Nephron (organoid): Measurements from ENCODE around the gene TAF8.

ENCODE experiments used
- H3K27ac Mint-ChIP-seq, 3 experiments: 2 replicates each; pipeline ENCODE4 v1.8.0; 2020; ENCODE audit warnings: mixed read lengths in 3 of 3, mild to moderate bottlenecking in 2 of 3, moderate library complexity in 1 of 3
- H3K27me3 Mint-ChIP-seq: 2 replicates; pipeline ENCODE4 v1.8.0; 2021; ENCODE audit warnings: low read depth, mild to moderate bottlenecking, moderate library complexity, mixed read lengths
- H3K36me3 Mint-ChIP-seq: 2 replicates; pipeline ENCODE4 v1.8.0; 2020; ENCODE audit warnings: low read depth, mixed read lengths
- H3K4me1 Mint-ChIP-seq: 2 replicates; pipeline ENCODE4 v1.8.0; 2020; ENCODE audit warnings: mixed read lengths
- H3K4me3 Mint-ChIP-seq, 3 experiments: 2 replicates each; pipeline ENCODE4 v1.8.0; 2020; ENCODE audit warnings: mild to moderate bottlenecking in 3 of 3, mixed read lengths in 3 of 3, moderate library complexity in 2 of 3
- H3K9me3 Mint-ChIP-seq: 2 replicates; pipeline ENCODE4 v1.8.0; 2020; ENCODE audit warnings: mixed read lengths
- TF ChIP-seq, protein P1 (sequence below), 3 experiments: fragments of 200-600 bp; sonication (generic); IDR thresholded peaks; one replicate each; pipeline ENCODE4 v1.5.0; 2021; ENCODE audit warnings: antibody characterized with exemption in 3 of 3; ENCODE audit not compliant: unreplicated experiment in 3 of 3

TAF8 gene

DNA sequence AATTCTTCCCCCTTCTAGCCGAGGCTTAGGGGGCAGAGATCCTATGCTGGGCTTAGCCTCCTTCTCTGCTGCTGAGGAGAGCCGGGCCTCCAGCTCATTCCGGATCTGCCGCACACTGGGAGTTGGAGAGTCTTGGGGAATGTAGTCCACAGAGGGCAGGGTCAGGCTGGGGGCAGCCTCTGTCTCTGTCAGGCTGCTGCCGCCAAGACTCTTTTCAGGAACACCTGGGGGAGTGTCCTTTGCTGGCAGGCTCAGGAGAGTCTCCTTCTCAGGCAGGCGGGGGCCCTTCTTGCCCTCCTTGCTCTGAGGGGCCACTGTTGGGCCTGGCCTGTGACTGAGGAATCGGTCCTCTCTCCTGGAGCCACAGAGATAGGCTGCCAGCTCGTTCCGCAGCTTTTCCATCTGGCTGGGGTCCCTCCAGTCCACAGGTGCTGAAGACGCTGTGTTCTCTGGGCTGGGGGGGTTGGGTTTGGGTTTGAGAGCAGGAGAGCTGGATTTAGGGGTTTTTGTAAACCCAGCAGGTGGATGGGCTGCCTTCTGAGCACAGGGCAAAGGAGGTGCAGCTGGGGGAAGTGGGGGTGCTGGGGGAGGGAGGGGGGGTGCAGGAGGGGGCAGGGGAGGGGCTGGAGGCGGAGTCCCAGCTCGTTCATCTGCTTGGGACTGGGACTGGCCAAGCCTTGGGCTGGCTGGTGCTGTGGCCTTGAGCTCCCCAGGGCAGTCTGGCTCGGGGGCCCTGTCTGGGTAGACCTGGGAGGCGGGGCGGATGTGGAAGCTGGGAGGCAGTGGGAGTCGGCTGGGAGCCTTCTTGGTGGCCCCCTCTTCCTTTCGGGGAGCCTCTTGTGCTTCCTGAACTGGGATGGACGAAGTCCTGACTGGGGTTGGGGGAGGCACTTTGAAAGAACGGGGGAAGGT is 56.0 kb downstream of the TAF8 start:
- H3K27me3 Mint-ChIP-seq = peaks cover 17% of the 10 kb centered on the region
- H3K36me3 Mint-ChIP-seq = no peaks in the 10 kb centered on the region
- H3K9me3 Mint-ChIP-seq = no peaks in the 10 kb centered on the region
- TF ChIP-seq, protein P1, sequence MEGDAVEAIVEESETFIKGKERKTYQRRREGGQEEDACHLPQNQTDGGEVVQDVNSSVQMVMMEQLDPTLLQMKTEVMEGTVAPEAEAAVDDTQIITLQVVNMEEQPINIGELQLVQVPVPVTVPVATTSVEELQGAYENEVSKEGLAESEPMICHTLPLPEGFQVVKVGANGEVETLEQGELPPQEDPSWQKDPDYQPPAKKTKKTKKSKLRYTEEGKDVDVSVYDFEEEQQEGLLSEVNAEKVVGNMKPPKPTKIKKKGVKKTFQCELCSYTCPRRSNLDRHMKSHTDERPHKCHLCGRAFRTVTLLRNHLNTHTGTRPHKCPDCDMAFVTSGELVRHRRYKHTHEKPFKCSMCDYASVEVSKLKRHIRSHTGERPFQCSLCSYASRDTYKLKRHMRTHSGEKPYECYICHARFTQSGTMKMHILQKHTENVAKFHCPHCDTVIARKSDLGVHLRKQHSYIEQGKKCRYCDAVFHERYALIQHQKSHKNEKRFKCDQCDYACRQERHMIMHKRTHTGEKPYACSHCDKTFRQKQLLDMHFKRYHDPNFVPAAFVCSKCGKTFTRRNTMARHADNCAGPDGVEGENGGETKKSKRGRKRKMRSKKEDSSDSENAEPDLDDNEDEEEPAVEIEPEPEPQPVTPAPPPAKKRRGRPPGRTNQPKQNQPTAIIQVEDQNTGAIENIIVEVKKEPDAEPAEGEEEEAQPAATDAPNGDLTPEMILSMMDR (IDR thresholded peaks at IDR 0.05; ENCODE audit: unreplicated experiment in 3 of 3) = no peak
- H3K4me3 Mint-ChIP-seq = peak overlapping the region; percentile 42 to 50 (median 44)
- H3K27ac Mint-ChIP-seq = peak overlapping the region; percentile 46 to 81 (median 63)
- H3K4me1 Mint-ChIP-seq = peaks cover 7% of the 10 kb centered on the region

DNA sequence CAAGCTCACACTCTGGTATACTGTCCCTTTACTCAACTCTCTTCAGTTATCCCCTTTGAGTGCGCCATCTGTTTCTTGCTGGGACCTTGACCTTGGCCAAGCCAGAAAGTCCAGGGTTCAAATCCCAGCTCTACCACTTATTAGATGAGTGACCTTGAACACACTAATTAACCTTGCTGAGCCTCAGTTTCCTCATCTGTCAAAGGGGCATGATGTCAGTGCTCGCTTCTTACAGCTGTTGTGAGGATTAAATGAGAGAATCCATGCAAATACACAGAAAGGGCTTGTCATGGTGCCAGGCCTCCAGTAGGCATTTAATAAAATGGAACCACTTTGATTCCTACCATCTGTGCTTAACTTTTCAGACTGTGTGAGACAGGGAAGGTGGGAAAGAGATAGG is 57.7 kb downstream of the TAF8 start:
- H3K4me3 Mint-ChIP-seq = no peak overlapping the region
- no peaks in the 10 kb centered on the region for H3K36me3 Mint-ChIP-seq
- H3K4me1 Mint-ChIP-seq = peaks cover 7% of the 10 kb centered on the region
- H3K9me3 Mint-ChIP-seq = no peaks in the 10 kb centered on the region
- H3K27ac Mint-ChIP-seq = no peak overlapping the region
- TF ChIP-seq, protein P1 (IDR thresholded peaks at IDR 0.05; ENCODE audit: unreplicated experiment in 3 of 3) = no peak
- peaks cover 22% of the 10 kb centered on the region for H3K27me3 Mint-ChIP-seq

DNA sequence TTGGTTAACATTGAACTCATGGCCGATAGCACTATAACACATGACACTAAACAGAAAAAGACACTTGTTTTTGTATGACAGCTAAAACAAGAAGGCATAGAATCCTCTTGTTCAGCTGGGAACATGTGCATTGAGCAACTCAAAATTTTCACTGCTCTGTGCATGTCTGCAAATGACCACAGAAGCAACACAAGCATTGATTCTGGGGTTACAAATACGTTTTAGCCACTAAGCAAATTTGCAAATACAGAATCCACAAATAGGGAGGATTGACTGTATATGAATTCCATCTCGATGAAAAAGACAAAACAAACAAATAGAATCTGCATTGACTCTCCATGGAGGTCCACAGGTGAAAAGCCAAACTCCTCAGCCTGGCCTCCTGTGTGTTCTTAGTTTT is 60.4 kb downstream of the TAF8 start:
- peaks cover 6% of the 10 kb centered on the region for H3K4me1 Mint-ChIP-seq
- H3K27ac Mint-ChIP-seq = no peak overlapping the region
- H3K9me3 Mint-ChIP-seq = no peaks in the 10 kb centered on the region
- H3K4me3 Mint-ChIP-seq = no peak overlapping the region
- peaks cover 15% of the 10 kb centered on the region for H3K27me3 Mint-ChIP-seq
- no peaks in the 10 kb centered on the region for H3K36me3 Mint-ChIP-seq
- TF ChIP-seq, protein P1 (IDR thresholded peaks at IDR 0.05; ENCODE audit: unreplicated experiment in 3 of 3) = no peak

DNA sequence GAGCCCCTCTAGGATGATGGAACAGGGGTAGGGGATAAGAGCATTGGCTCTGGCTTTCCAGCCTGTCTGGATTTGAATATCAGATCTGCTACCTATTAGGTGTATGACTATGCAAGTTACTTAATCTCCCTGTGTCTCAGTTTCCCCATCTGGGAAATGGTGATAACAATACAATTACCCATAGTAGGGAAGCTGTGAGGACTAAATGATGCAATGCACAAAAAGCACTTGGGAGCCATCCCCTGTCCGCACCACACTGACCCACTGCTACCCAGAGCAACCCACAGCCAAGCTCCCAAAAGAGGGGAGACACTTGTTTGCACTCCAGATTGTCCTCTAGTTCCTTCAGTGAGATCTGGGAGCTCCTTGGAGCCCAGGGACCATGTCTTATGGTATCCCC is 62.0 kb downstream of the TAF8 start:
- Mint-ChIP-seq H3K4me1 (no peaks in the 10 kb centered on the region), H3K36me3 (no peaks in the 10 kb centered on the region), H3K27me3 (peaks cover 17% of the 10 kb centered on the region), H3K27ac (no peak overlapping the region), H3K4me3 (no peak overlapping the region), H3K9me3 (no peaks in the 10 kb centered on the region)
- TF ChIP-seq, protein P1 (IDR thresholded peaks at IDR 0.05; ENCODE audit: unreplicated experiment in 3 of 3) = no peak

DNA sequence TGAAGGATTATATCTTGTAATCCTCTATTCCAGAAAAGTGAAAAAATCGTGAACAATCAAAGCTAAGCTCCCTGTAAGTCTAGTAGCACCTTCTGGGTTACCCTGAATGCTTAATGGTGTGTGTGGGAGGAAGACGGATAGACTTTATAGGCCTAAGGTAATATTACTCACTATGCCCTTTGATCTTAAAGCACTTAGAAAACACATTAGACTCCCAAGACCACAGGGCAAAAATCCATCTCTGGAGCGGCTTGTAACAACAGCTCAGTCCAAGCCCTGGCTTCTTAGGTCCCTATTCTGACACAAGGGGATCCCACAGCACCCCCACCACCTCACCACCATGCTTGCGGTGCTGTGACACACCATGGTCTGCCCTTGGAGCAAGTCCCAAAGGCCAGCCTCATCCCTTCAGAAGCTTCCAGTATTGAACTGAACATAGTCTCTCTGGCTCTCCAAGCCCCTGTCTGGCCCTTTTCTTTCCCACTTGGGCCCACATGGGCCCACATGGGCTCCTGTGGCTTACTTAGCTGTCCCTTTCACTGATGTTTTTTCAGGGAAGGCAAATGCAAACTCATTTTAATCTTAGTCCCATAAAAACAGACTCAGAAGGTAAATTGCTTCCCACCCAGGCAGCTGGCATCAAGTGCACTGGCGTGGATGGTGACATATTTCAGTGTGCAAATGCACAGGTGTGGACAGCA is 63.8 kb downstream of the TAF8 start:
- H3K36me3 Mint-ChIP-seq = no peaks in the 10 kb centered on the region
- peaks cover 13% of the 10 kb centered on the region for H3K27me3 Mint-ChIP-seq
- H3K27ac Mint-ChIP-seq = peak overlapping the region in 1 of 3 experiments; percentile 8
- H3K4me3 Mint-ChIP-seq = no peak overlapping the region
- TF ChIP-seq, protein P1 (IDR thresholded peaks at IDR 0.05; ENCODE audit: unreplicated experiment in 3 of 3) = no peak
- H3K9me3 Mint-ChIP-seq = no peaks in the 10 kb centered on the region
- no peaks in the 10 kb centered on the region for H3K4me1 Mint-ChIP-seq
